Measurements from ENCODE around the gene IRX1.

Gene IRX1

GRCh38 chr5:3595006-3595961 lies at the start of gene IRX1:
IRX1 (plus strand) TSS chr5:3595832; CDS start chr5:3596106, 274 bp downstream.
- H3K4me3 ChIP-seq (ENCODE audit: low read depth, low read length), result peak within 1 kb of the TSS; percentile 65
- no peaks in the 10 kb centered on the region for H3K36me3 ChIP-seq (ENCODE audit: control insufficient read depth, insufficient read depth, low read length)

DNA sequence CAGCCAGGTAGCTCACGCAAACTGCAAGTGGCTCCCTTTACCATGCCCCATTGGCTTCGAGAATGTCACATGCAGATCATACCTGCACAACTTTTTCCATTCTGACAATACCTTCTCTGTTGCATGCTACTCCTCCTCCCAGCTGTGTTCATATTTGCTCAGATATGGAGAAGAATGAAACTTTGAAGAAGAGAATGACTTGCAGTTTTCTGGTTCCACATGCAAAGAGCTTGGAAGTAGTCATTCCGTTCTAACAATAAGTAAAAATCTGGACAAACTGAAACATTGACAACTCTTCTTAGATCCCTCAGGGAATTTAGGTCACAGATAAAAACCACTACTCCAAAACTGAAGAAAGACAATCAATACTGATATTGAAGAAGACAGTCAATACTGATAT lies 49.6 kb upstream of the IRX1 start:
- Histone ChIP-seq H3K4me3 (ENCODE audit: low read depth, low read length) (no peak overlapping the region), H3K9ac (ENCODE audit: low read length) (no peak overlapping the region), H3K4me1 (ENCODE audit: control insufficient read depth, insufficient read depth, low read length) (no peaks in the 10 kb centered on the region), H3K9me3 (ENCODE audit: control insufficient read depth, insufficient read depth, low read depth, low read length) (no peaks in the 10 kb centered on the region), H3K27me3 (ENCODE audit: control insufficient read depth, insufficient read depth, low read length) (no peaks in the 10 kb centered on the region), H3K27ac (ENCODE audit: low read depth, low read length) (no peak overlapping the region), H3K36me3 (ENCODE audit: control insufficient read depth, insufficient read depth, low read length) (no peaks in the 10 kb centered on the region)

More at GRCh38 chr5:3595006-3595961, at the start of gene IRX1:
- Histone ChIP-seq H3K27me3 (ENCODE audit: control insufficient read depth, insufficient read depth, low read length) (peaks cover 95% of the 10 kb centered on the region), H3K27ac (ENCODE audit: low read depth, low read length) (no peak within 1 kb of the TSS), H3K4me1 (ENCODE audit: control insufficient read depth, insufficient read depth, low read length) (peaks cover 62% of the 10 kb centered on the region), H3K9ac (ENCODE audit: low read length) (peak within 1 kb of the TSS; percentile 58), H3K9me3 (ENCODE audit: control insufficient read depth, insufficient read depth, low read depth, low read length) (no peaks in the 10 kb centered on the region)

GRCh38 chr5:3564116-3564515 lies 31.5 kb upstream of the IRX1 start:
- Histone ChIP-seq H3K9ac (ENCODE audit: low read length) (no peak overlapping the region), H3K4me1 (ENCODE audit: control insufficient read depth, insufficient read depth, low read length) (no peaks in the 10 kb centered on the region), H3K36me3 (ENCODE audit: control insufficient read depth, insufficient read depth, low read length) (no peaks in the 10 kb centered on the region), H3K27me3 (ENCODE audit: control insufficient read depth, insufficient read depth, low read length) (no peaks in the 10 kb centered on the region), H3K4me3 (ENCODE audit: low read depth, low read length) (no peak overlapping the region), H3K27ac (ENCODE audit: low read depth, low read length) (no peak overlapping the region), H3K9me3 (ENCODE audit: control insufficient read depth, insufficient read depth, low read depth, low read length) (peaks cover 16% of the 10 kb centered on the region)

- H3K9me3 ChIP-seq (ENCODE audit: control insufficient read depth, insufficient read depth, low read depth, low read length), result peaks cover 10% of the 10 kb centered on the region
- H3K4me1 ChIP-seq (ENCODE audit: control insufficient read depth, insufficient read depth, low read length), result no peaks in the 10 kb centered on the region
- no peaks in the 10 kb centered on the region for H3K27me3 ChIP-seq (ENCODE audit: control insufficient read depth, insufficient read depth, low read length)
- no peaks in the 10 kb centered on the region for H3K36me3 ChIP-seq (ENCODE audit: control insufficient read depth, insufficient read depth, low read length)
- H3K27ac ChIP-seq (ENCODE audit: low read depth, low read length), result no peak overlapping the region
- H3K9ac ChIP-seq (ENCODE audit: low read length), result no peak overlapping the region
- H3K4me3 ChIP-seq (ENCODE audit: low read depth, low read length), result no peak overlapping the region
Measured at GRCh38 chr5:3564827-3565518, 30.7 kb upstream of the IRX1 start.

- Histone ChIP-seq H3K27me3 (ENCODE audit: control insufficient read depth, insufficient read depth, low read length) (peaks cover 82% of the 10 kb centered on the region), H3K4me3 (ENCODE audit: low read depth, low read length) (no peak overlapping the region), H3K36me3 (ENCODE audit: control insufficient read depth, insufficient read depth, low read length) (no peaks in the 10 kb centered on the region), H3K9me3 (ENCODE audit: control insufficient read depth, insufficient read depth, low read depth, low read length) (no peaks in the 10 kb centered on the region), H3K9ac (ENCODE audit: low read length) (no peak overlapping the region), H3K27ac (ENCODE audit: low read depth, low read length) (no peak overlapping the region), H3K4me1 (ENCODE audit: control insufficient read depth, insufficient read depth, low read length) (no peaks in the 10 kb centered on the region)
Measured at GRCh38 chr5:3584724-3585531, 10.7 kb upstream of the IRX1 start.

DNA sequence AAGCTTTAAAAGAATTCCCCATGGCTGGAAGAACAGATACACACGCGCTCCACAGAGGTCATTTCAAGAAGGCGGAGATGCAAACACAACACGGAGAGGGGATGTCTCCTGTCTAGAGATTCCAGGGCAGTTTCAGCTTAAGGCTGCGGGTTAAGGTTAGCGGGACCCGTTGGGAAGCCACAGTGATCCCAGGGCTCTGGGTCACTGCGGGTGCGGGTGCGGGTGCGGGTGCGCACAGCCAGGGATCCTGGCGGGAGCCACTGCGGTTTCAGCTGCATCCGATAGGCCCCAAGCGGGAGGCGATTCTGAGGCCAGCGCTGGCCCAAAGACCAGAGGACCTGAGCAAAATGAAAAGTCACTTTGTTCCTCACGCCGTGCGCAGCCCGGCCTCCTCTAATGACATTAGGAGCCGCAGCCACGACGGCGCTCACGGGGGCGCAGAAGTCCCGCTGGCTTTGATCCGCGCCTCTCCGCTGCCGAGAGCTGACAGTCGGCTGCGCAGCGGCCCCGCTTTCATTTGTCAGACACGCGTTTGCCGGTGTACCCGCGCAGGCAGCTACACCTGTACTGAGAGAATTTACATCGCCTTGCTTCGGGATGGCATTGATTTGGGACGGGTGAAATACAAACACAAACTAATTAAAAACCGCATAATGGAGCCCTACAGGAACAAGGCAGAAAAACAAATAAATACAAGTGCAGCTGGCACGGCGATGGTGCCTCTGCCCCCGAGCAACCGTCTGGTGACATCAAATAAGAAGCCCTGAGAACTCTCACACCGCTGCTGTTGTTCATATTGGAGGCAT lies 5.3 kb upstream of the IRX1 start:
- Histone ChIP-seq H3K36me3 (ENCODE audit: control insufficient read depth, insufficient read depth, low read length) (no peaks in the 10 kb centered on the region), H3K4me3 (ENCODE audit: low read depth, low read length) (peak overlapping the region; percentile 54), H3K27me3 (ENCODE audit: control insufficient read depth, insufficient read depth, low read length) (peaks cover 100% of the 10 kb centered on the region), H3K9me3 (ENCODE audit: control insufficient read depth, insufficient read depth, low read depth, low read length) (no peaks in the 10 kb centered on the region), H3K27ac (ENCODE audit: low read depth, low read length) (no peak overlapping the region), H3K9ac (ENCODE audit: low read length) (no peak overlapping the region), H3K4me1 (ENCODE audit: control insufficient read depth, insufficient read depth, low read length) (peaks cover 40% of the 10 kb centered on the region)

GRCh38 chr5:3590967-3591900 lies 4.4 kb upstream of the IRX1 start:
- Histone ChIP-seq H3K36me3 (ENCODE audit: control insufficient read depth, insufficient read depth, low read length) (no peaks in the 10 kb centered on the region), H3K27me3 (ENCODE audit: control insufficient read depth, insufficient read depth, low read length) (peaks cover 95% of the 10 kb centered on the region), H3K4me1 (ENCODE audit: control insufficient read depth, insufficient read depth, low read length) (peaks cover 40% of the 10 kb centered on the region), H3K27ac (ENCODE audit: low read depth, low read length) (no peak overlapping the region), H3K9me3 (ENCODE audit: control insufficient read depth, insufficient read depth, low read depth, low read length) (no peaks in the 10 kb centered on the region), H3K9ac (ENCODE audit: low read length) (no peak overlapping the region), H3K4me3 (ENCODE audit: low read depth, low read length) (peak overlapping the region; percentile 54)

DNA sequence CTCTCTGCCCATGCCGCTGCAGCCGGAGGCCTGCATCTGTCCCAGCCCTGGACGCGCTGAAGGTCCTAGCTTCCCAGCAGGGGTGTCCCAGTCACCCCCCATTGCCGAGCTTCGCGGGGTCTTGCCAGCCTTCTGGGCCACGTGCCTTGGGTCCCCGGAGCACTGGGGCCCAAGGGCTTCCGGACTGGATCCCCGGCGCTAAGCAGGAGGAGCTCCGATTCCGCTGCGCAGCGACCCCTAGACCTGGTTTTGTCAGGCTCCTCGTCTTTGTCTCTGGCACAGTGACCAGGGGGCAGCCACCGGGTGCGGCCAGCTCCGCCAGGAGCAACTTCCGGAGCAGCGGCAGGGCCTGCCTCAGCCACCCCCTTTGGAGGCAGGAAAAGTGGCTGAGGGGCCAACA lies 3.3 kb upstream of the IRX1 start:
- peaks cover 45% of the 10 kb centered on the region for H3K4me1 ChIP-seq (ENCODE audit: control insufficient read depth, insufficient read depth, low read length)
- H3K27me3 ChIP-seq (ENCODE audit: control insufficient read depth, insufficient read depth, low read length), result peaks cover 95% of the 10 kb centered on the region
- H3K9me3 ChIP-seq (ENCODE audit: control insufficient read depth, insufficient read depth, low read depth, low read length), result no peaks in the 10 kb centered on the region
- H3K9ac ChIP-seq (ENCODE audit: low read length), result no peak overlapping the region
- H3K4me3 ChIP-seq (ENCODE audit: low read depth, low read length), result no peak overlapping the region; the same call in 1 of the 2 replicates
- no peak overlapping the region for H3K27ac ChIP-seq (ENCODE audit: low read depth, low read length)
- no peaks in the 10 kb centered on the region for H3K36me3 ChIP-seq (ENCODE audit: control insufficient read depth, insufficient read depth, low read length)

- Histone ChIP-seq H3K4me1 (ENCODE audit: control insufficient read depth, insufficient read depth, low read length) (peaks cover 59% of the 10 kb centered on the region), H3K36me3 (ENCODE audit: control insufficient read depth, insufficient read depth, low read length) (no peaks in the 10 kb centered on the region), H3K27ac (ENCODE audit: low read depth, low read length) (no peak overlapping the region), H3K27me3 (ENCODE audit: control insufficient read depth, insufficient read depth, low read length) (peaks cover 95% of the 10 kb centered on the region), H3K9ac (ENCODE audit: low read length) (no peak overlapping the region), H3K4me3 (ENCODE audit: low read depth, low read length) (peak overlapping the region; percentile 65), H3K9me3 (ENCODE audit: control insufficient read depth, insufficient read depth, low read depth, low read length) (no peaks in the 10 kb centered on the region)
Measured at GRCh38 chr5:3593771-3594509, 1.7 kb upstream of the IRX1 start.
